G401.6 (cell line): ENCODE results near the gene SIGLEC5.
"Not testable (repeated sequence)": the region's sequence is repeated elsewhere in the genome, so short reads cannot be mapped to it uniquely, and the experiment has no call there.

ENCODE experiments used
- FAIRE-seq: peaks from 2 replicates; lab custom pipeline; 2012; peaks lifted over from hg19 to GRCh38; lab: Jason Lieb, UNC

SIGLEC5 gene

DNA sequence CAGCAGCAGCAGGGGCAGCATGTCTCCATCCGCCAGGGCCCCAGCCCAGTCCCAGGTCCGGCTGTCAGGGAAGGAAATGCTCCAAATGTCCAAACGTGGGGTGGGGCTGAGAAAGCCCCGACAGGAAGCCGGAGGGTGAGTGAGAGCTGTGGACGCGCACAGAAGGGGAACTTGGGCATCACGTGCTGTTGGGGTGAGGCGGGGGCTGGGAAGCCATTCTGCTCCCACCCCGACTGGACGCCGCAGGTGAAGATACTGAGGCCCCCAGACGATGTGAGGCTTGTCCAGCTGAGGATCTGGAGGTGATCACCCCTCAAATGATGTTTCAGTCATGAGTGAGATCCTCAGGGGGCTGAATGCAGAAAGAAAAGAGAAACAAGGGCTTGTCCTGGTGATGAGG, at the start of gene SIGLEC5:
Gene SIGLEC5, minus strand, starts transcription at position 87 of the 400 bp plus-strand sequence. Its CDS starts 66 bp downstream, at position 21.
- not testable (repeated sequence) for FAIRE-seq

DNA sequence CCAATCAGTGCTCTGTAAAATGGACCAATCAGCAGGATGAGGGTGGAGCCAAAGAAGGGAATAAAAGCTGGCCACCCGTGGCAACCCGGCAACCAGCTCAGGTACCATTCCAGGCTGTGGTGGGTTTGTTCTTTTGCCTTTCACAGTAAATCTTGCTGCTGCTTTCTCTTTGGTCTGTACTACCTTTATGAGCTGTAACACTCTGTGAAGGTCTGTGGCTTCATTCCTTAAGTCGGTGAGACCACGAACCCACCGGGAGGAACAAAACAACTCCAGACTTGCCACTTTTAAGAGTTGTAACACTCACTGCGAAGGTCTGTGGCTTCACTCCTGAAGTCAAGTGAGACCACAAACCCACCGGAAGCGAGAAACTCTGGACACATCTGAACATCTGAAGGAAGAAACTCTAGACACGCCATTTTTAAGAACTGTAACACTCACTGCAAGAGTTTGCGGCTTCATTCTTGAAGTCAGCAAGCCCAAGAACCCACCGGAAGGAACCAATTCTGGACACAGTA, 46.4 kb upstream of the SIGLEC5 start:
- no peak for FAIRE-seq

GRCh38 chr19:51675911-51676565, 45.8 kb upstream of the SIGLEC5 start:
- FAIRE-seq, result peak; percentile 40

DNA sequence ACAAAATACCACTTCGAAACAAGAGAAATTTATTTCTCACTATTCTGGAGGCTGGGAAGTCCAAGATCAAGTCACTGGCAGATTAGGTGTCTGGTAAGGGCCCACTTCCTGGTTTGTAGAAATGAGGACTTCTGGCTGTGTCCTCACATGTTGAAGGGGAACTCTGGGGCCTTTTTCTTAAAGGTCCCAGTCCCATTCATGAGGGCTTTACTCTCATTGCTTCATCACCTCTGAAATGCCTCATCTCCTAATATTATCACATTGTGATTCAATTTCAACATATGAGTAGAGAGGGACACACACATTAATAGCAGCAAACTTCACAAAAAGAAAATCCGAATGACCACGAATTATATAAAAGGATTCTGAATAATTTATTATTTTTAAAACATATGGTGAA, 38.0 kb upstream of the SIGLEC5 start:
- FAIRE-seq, result no peak

- FAIRE-seq, result no peak
Observed at GRCh38 chr19:51664997-51665396, 34.8 kb upstream of the SIGLEC5 start.

DNA sequence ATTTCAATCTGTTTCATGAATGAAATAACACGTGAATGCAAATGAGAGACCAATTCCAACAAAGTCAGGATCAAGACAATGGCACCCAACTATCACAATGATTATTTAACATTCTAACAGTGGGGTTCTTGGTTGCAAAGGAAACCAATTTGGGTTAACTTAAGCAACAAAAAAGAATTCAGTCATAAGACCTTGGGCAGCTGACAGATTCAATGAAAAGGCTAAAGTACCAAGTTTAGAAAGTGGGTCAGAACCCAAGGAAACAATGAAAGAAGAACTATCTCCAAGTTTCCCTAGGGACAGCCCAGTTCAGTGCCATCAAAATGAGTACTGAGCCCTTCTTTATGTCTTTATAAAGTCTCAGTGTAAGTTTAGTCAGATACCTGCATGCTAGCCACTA, 33.9 kb upstream of the SIGLEC5 start:
- no peak for FAIRE-seq

DNA sequence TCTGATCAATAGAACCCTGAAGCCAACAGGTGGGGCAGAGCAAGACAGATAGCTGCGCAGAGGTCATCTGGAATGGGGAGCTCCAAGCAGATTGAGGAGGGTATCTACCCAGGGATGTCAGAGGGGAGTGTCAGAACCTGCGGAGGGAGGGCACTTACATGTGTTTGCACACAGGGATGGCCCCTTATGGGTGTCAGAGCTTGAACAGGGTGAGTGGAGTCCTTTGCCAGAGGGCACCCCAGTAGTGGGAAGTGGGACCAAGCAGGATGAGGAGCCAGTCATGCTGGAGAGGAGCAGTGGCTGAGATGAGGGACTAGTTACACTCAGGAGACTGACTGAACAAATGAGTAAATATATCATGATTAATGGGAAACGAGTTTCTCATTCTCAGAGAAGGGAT, 33.4 kb upstream of the SIGLEC5 start:
- no peak for FAIRE-seq

DNA sequence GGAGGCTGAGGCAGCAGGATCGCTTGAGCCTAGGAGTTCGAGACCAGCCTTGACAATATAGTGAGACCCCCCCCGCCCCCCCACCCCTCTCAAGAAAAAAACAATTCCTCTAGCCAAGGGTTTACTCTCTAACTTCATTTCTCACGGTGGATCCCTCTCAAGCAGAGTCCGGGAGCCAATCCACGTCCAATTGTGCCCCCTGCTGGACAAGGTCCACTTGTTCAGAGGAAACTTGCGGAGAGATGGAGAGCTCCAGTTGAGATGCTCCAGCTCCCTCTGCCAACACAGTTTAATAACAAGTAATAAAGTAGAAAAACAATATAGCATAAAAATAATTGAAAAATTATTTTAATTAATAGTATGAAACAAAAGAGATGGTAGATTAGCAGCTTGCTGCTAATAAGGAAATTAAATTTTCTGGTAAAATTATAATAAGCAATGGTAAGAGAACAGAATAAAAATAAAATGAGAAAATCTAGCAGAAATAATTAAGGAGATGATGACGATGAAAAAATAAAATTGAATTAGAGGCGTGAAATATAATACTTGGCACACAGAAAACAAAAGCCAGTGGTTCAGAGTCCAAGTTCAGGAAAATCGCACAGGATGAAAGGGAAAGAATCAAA, 30.9 kb upstream of the SIGLEC5 start:
- peak; percentile 94 for FAIRE-seq

GRCh38 chr19:51654783-51655182, 24.6 kb upstream of the SIGLEC5 start:
- FAIRE-seq, result no peak

DNA sequence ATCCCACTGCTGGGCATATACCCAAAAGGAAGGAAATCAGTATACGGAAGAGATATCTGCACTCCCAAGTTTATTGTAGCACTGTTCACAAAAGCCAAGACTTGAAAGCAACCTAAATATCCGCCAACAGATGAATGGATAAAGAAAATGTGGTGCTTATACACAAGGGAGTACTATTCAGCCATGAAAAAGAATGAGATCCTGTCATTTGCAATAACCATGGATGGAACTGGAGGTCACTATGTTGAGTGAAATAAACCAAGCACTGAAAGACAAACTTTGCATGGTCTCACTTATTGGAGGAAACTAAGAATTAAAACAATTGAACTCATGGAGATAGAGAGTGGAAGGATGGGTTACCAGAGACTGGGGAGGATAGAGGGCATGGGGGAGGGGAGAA, 23.0 kb upstream of the SIGLEC5 start:
- no peak for FAIRE-seq

- FAIRE-seq, result no peak
Observed at GRCh38 chr19:51652266-51652665, 22.1 kb upstream of the SIGLEC5 start.

- no peak for FAIRE-seq
Observed at GRCh38 chr19:51651216-51651846, 21.1 kb upstream of the SIGLEC5 start.

GRCh38 chr19:51647318-51647717, 17.1 kb upstream of the SIGLEC5 start:
- no peak for FAIRE-seq

DNA sequence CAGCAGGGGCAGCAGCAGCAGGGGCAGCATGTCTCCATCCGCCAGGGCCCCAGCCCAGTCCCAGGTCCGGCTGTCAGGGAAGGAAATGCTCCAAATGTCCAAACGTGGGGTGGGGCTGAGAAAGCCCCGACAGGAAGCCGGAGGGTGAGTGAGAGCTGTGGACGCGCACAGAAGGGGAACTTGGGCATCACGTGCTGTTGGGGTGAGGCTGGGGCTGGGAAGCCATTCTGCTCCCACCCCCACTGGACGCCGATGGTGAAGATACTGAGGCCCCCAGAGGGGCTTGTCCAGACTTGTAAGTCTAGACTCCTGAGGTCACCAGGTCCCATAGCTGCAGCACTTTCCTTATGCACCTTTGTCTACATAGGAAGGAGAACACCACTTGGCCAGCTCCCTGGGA, 16.5 kb upstream of the SIGLEC5 start, which contains the start of gene SIGLEC14:
Gene SIGLEC14, minus strand, starts transcription at position 96 of the 400 bp plus-strand sequence. Its CDS starts 66 bp downstream, at position 30.
- not testable (repeated sequence) for FAIRE-seq

GRCh38 chr19:51644636-51645271, 14.6 kb upstream of the SIGLEC5 start:
- no peak for FAIRE-seq

DNA sequence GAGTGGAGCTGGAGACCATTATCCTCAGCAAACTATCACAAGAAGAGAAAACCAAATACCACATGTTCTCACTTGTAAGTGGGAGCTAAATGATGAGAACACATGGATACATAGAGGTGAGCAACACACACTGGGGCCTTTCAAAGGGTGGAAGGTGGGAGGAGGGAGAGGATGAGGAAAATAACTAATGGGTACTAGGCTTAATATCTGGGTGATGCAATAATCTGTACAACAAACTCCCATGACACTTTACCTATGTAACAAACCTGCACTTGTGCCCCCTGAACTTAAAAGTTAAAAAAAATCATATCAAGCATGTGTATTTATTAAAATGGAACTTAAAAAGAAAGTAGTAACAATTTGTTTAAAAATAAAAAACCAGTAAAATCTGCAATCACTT, 11.4 kb upstream of the SIGLEC5 start:
- FAIRE-seq, result no peak

DNA sequence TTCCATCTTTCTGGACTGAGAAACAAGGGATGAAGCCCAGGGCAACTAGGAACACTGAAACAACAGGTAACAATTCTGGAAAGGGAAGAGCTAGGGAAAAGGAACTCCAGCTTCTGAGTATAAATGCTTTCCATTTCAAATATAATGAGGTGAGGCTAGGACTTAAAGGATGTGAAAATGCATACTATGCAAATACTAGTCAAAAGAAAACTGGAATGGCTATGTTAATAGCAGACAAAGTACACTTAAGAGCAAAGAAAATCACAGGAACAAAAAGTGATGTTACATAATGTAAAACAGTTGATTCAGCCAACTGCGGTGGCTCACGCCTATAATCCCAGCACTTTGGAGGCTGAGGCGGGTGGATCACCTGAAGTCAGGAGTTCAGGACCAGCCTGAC, 10.2 kb upstream of the SIGLEC5 start:
- FAIRE-seq, result no peak

DNA sequence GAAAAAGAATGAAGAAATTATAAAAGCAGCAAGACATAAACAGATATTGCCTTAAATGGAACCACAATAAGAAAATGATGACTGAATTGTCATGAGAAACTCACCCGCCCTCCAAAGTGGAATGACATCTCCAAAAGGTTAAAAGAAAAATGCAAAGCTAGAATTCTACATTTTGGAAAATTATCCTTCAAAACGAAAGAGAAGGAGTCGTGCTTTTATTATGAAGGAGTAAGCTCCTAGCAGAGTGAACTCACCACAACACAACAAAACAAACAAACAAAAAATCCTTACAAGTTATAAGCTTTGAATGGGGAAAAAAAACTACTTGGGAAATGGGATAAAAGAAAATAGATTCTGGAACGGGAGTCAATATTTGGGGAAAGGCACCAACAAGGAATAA, 9.7 kb upstream of the SIGLEC5 start:
- FAIRE-seq, result no peak

GRCh38 chr19:51637362-51637978, 7.3 kb upstream of the SIGLEC5 start:
- FAIRE-seq, result no peak

- no peak for FAIRE-seq
Observed at GRCh38 chr19:51632126-51632525, 1.9 kb upstream of the SIGLEC5 start.

GRCh38 chr19:51628153-51628939, 1.9 kb downstream of the SIGLEC5 start:
- no peak for FAIRE-seq
